ENCODE measurements around the gene SLC22A8. TPM values are rescaled to one million over a fixed set of nuclear protein-coding genes. Genes with fewer than 3 reads are reported as not detected.

SLC22A8 gene
- total and polyA plus RNA-seq, 10 of the 15 experiments (the other 5 are each of a cell fraction or from before 2014, with no cell fraction given), result not detected

DNA sequence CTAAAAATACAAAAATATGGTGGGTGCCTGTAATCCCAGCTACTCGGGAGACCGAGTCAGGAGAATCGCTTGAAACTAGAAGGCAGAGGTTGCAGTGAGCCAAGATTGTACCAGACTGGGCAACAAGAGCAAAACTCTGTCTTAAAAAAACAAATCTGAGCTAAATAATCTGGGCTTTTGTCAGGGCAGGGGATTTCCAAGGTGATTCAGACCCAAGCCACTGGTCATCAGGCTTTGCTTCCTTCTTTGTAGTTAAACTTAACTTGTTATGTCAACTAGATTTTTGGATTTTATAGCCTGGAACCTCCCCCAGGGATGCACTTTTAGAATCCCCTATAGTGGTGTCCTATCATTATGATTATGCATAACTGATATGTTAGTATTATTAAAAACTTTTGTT lies 27.0 kb upstream of the SLC22A8 start (continued):
- TF ChIP-seq ASH2L (IDR thresholded peaks at IDR 0.05; ENCODE audit: borderline replicate concordance, low read depth) (no peak), RCOR1 (conservative IDR thresholded peaks at IDR 0.05; ENCODE audit: low read depth, low read length) (no peak), ZNF384 (IDR thresholded peaks at IDR 0.05; ENCODE audit: borderline replicate concordance, low read depth, low read length) (no peak), EP300 (IDR thresholded peaks at IDR 0.05; ENCODE audit: borderline replicate concordance in 1 of 2, control insufficient read depth in 1 of 2, low read depth in 2 of 2, low read length in 2 of 2) (no peak), MEF2A (IDR thresholded peaks at IDR 0.05; ENCODE audit: insufficient read depth, low read depth, low read length) (no peak), FOXM1 (IDR thresholded peaks at IDR 0.05; ENCODE audit: low read depth, low read length) (no peak), PML (IDR thresholded peaks at IDR 0.05; ENCODE audit: low read length) (no peak), SMARCA5 (IDR thresholded peaks at IDR 0.05) (no peak)
- TF ChIP-seq, protein P1, sequence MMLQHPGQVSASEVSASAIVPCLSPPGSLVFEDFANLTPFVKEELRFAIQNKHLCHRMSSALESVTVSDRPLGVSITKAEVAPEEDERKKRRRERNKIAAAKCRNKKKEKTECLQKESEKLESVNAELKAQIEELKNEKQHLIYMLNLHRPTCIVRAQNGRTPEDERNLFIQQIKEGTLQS (IDR thresholded peaks at IDR 0.05; ENCODE audit: borderline replicate concordance, extremely low read depth, low read depth, low read length), result no peak
- TF ChIP-seq, protein P2, sequence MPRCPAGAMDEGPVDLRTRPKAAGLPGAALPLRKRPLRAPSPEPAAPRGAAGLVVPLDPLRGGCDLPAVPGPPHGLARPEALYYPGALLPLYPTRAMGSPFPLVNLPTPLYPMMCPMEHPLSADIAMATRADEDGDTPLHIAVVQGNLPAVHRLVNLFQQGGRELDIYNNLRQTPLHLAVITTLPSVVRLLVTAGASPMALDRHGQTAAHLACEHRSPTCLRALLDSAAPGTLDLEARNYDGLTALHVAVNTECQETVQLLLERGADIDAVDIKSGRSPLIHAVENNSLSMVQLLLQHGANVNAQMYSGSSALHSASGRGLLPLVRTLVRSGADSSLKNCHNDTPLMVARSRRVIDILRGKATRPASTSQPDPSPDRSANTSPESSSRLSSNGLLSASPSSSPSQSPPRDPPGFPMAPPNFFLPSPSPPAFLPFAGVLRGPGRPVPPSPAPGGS (IDR thresholded peaks at IDR 0.05; ENCODE audit: borderline replicate concordance, insufficient read depth, low read depth, low read length, poor library complexity, severe bottlenecking), result no peak
- TF ChIP-seq, protein P3, sequence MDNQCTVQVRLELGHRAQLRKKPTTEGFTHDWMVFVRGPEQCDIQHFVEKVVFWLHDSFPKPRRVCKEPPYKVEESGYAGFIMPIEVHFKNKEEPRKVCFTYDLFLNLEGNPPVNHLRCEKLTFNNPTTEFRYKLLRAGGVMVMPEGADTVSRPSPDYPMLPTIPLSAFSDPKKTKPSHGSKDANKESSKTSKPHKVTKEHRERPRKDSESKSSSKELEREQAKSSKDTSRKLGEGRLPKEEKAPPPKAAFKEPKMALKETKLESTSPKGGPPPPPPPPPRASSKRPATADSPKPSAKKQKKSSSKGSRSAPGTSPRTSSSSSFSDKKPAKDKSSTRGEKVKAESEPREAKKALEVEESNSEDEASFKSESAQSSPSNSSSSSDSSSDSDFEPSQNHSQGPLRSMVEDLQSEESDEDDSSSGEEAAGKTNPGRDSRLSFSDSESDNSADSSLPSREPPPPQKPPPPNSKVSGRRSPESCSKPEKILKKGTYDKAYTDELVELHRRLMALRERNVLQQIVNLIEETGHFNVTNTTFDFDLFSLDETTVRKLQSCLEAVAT (IDR thresholded peaks at IDR 0.05), result no peak
- TF ChIP-seq, protein P4, sequence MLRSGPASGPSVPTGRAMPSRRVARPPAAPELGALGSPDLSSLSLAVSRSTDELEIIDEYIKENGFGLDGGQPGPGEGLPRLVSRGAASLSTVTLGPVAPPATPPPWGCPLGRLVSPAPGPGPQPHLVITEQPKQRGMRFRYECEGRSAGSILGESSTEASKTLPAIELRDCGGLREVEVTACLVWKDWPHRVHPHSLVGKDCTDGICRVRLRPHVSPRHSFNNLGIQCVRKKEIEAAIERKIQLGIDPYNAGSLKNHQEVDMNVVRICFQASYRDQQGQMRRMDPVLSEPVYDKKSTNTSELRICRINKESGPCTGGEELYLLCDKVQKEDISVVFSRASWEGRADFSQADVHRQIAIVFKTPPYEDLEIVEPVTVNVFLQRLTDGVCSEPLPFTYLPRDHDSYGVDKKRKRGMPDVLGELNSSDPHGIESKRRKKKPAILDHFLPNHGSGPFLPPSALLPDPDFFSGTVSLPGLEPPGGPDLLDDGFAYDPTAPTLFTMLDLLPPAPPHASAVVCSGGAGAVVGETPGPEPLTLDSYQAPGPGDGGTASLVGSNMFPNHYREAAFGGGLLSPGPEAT (IDR thresholded peaks at IDR 0.05; ENCODE audit: low read depth), result no peak
